Left hindlimb (tissue), 1 donor: ENCODE data around the gene NEMP2.
"Not testable (repeated sequence)": the region's sequence is repeated elsewhere in the genome, so short reads cannot be mapped to it uniquely, and the experiment has no call there.

Experiments
- DNase-seq: peaks from one replicate; pipeline ENCODE4 v3.0.0-alpha.2; 2018

NEMP2 gene

GRCh38 chr2:190519975-190520767, 14.4 kb downstream of the NEMP2 start:
- no peak for DNase-seq

- DNase-seq, result no peak
Observed at GRCh38 chr2:190517468-190517867, 17.1 kb downstream of the NEMP2 start.

- DNase-seq, result no peak
Observed at GRCh38 chr2:190515687-190516086, 18.8 kb downstream of the NEMP2 start.

GRCh38 chr2:190514676-190515075, 19.8 kb downstream of the NEMP2 start:
- DNase-seq, result no peak

- DNase-seq, result no peak
Observed at GRCh38 chr2:190513877-190514276, 20.6 kb downstream of the NEMP2 start.

- no peak for DNase-seq
Observed at GRCh38 chr2:190512539-190513095, 21.9 kb downstream of the NEMP2 start.

- DNase-seq, result no peak
Observed at GRCh38 chr2:190511104-190511503, 23.4 kb downstream of the NEMP2 start.

GRCh38 chr2:190509895-190510294, 24.6 kb downstream of the NEMP2 start:
- DNase-seq, result not testable (repeated sequence)

GRCh38 chr2:190507135-190507534, 27.4 kb downstream of the NEMP2 start:
- no peak for DNase-seq

GRCh38 chr2:190506666-190507065, 27.9 kb downstream of the NEMP2 start:
- no peak for DNase-seq

- no peak for DNase-seq
Observed at GRCh38 chr2:190505696-190506095, 28.8 kb downstream of the NEMP2 start.

- DNase-seq, result no peak
Observed at GRCh38 chr2:190504912-190505311, 29.6 kb downstream of the NEMP2 start.

GRCh38 chr2:190503088-190503487, 31.4 kb downstream of the NEMP2 start:
- no peak for DNase-seq

GRCh38 chr2:190501702-190502407, 32.7 kb downstream of the NEMP2 start:
- DNase-seq, result no peak

GRCh38 chr2:190501231-190501630, 33.3 kb downstream of the NEMP2 start:
- no peak for DNase-seq

GRCh38 chr2:190500054-190500502, 34.4 kb downstream of the NEMP2 start:
- DNase-seq, result no peak

GRCh38 chr2:190499273-190499672, 35.2 kb downstream of the NEMP2 start:
- no peak for DNase-seq

GRCh38 chr2:190497428-190497827, 37.1 kb downstream of the NEMP2 start:
- DNase-seq, result no peak

- not testable (repeated sequence) for DNase-seq
Observed at GRCh38 chr2:190494600-190495227, 39.8 kb downstream of the NEMP2 start.

- no peak for DNase-seq
Observed at GRCh38 chr2:190493095-190493494, 41.4 kb downstream of the NEMP2 start.

- DNase-seq, result no peak
Observed at GRCh38 chr2:190490502-190490901, 44.0 kb downstream of the NEMP2 start.

- no peak for DNase-seq
Observed at GRCh38 chr2:190489475-190489874, 45.0 kb downstream of the NEMP2 start.

- DNase-seq, result no peak
Observed at GRCh38 chr2:190488516-190489233, 45.8 kb downstream of the NEMP2 start.
